GM12873 (cell line): ENCODE measurements around the gene CRB2.

ENCODE experiments used
- CTCF ChIP-seq: IDR thresholded peaks from 2 replicates; pipeline ENCODE4 v1.5.1; 2012; ENCODE audit warnings: low read depth, mild to moderate bottlenecking, moderate library complexity, low read length, control low read depth; ENCODE audit not compliant: insufficient read depth; ENCODE audit errors: missing control alignments

CRB2 gene

GRCh38 chr9:123329329-123329955 is 26.6 kb upstream of the CRB2 start:
- no peak for TF ChIP-seq CTCF

DNA sequence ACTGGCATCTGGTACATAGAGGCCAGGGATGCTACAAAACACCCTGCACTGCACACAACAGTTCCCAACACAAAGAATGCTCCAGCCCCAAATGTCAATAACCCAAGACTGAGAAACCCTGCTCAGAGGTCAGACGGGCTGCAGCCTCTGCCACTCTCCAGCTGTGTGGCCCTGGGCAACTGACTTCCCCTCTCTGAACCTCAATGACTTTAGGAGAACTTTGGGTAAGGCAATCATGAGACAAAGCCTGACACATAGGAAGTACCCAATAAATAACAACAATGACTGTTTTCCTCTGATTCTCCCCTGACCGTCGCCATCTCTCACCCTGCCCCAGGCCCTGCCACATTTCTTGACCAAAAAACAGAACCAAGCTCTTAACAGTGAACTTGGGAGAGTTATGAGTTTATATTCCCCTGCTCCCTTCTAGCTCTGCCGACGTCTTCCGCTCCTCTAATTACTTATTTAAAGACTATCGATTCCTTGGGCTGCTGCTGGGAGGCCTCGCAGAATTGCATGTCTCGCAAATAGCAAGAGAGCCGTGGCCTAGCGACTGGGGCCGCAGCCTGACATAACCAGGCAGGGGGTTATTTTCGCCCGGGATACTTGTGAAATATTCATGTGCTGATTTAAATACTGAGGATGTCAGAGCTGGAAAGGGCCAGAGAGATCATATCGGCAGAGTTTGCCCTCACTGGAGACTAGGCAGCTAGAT is 24.5 kb upstream of the CRB2 start:
- no peak for TF ChIP-seq CTCF

GRCh38 chr9:123334639-123335038 is 21.4 kb upstream of the CRB2 start:
- TF ChIP-seq CTCF = no peak

- no peak for TF ChIP-seq CTCF
Measured at GRCh38 chr9:123335193-123335985, 20.6 kb upstream of the CRB2 start.

- TF ChIP-seq CTCF = no peak
Measured at GRCh38 chr9:123335986-123336329, 20.0 kb upstream of the CRB2 start.

- no peak for TF ChIP-seq CTCF
Measured at GRCh38 chr9:123336449-123336848, 19.5 kb upstream of the CRB2 start.

DNA sequence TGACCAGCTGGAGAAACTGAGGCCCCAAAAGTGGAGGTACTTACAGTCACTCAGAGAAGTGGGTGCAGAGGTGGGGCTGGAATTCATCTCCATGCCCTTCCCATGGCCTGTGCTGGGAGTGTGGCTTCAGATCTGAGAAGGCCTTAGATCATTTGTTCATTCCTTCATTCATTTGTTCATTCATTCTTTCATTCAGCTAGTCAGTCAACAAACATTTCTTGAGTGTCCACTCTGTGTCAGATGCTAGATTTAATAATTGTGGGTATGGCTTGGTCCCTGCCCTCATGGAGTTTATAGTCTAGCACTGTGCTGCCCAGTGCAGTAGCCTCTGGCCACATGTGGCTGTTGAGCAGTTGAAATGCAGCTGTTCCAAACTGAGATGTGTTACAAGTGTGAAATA is 19.0 kb upstream of the CRB2 start:
- no peak for TF ChIP-seq CTCF
